HepG2 (cell line): ENCODE measurements around the gene PRKCI. TPM values are rescaled to one million over a fixed set of nuclear protein-coding genes. Genes with fewer than 3 reads are reported as not detected.

Experiments
- ARNTL ChIP-seq: sonication (generic); formaldehyde crosslinking; IDR thresholded peaks from 2 replicates; pipeline ENCODE4 v1.4.0; 2020; ENCODE audit warnings: mild to moderate bottlenecking, missing genetic modification reagents
- ATF7-NPFF ChIP-seq: sonication (generic); formaldehyde crosslinking; IDR thresholded peaks from 2 replicates; pipeline ENCODE4 v1.8.1; 2023; ENCODE audit warnings: mild to moderate bottlenecking, low read depth, missing genetic modification reagents, moderate library complexity
- GMEB2 ChIP-seq: IDR thresholded peaks from 2 replicates; pipeline ENCODE4 v1.6.1; 2016; ENCODE audit warnings: missing biosample characterization, missing genetic modification reagents, low read depth
- HOXA5 ChIP-seq: sonication (generic); formaldehyde crosslinking; IDR thresholded peaks from 2 replicates; pipeline ENCODE4 v1.4.0; 2020; ENCODE audit warnings: missing genetic modification reagents
- MYPOP ChIP-seq: sonication (generic); formaldehyde crosslinking; IDR thresholded peaks from 2 replicates; pipeline ENCODE4 v1.8.1; 2023; ENCODE audit warnings: mild to moderate bottlenecking, moderate library complexity, missing genetic modification reagents
- NFIC ChIP-seq: IDR thresholded peaks from 2 replicates; pipeline ENCODE4 v1.6.1; 2012; ENCODE audit warnings: mild to moderate bottlenecking, low read length, inconsistent platforms
- NFRKB ChIP-seq: fragments of 450-650 bp; IDR thresholded peaks from 2 replicates; pipeline ENCODE4 v1.6.1; 2017
- POGK ChIP-seq: sonication (generic); formaldehyde crosslinking; conservative IDR thresholded peaks from 2 replicates; pipeline ENCODE4 v1.8.0; 2022; ENCODE audit warnings: mild to moderate bottlenecking, moderate library complexity, missing genetic modification reagents
- SP2 ChIP-seq: sonication (generic); formaldehyde crosslinking; IDR thresholded peaks from 2 replicates; pipeline ENCODE4 v1.5.1; 2020; ENCODE audit warnings: mild to moderate bottlenecking, missing genetic modification reagents
- TAF1 ChIP-seq: sonication (generic); formaldehyde crosslinking; IDR thresholded peaks from 2 replicates; pipeline ENCODE4 v1.4.0; 2020; ENCODE audit warnings: missing genetic modification reagents
- ZBTB42 ChIP-seq: sonication (generic); formaldehyde crosslinking; IDR thresholded peaks from 2 replicates; pipeline ENCODE4 v1.5.0; 2020; ENCODE audit warnings: mild to moderate bottlenecking, missing genetic modification reagents
- ZBTB43 ChIP-seq: sonication (generic); formaldehyde crosslinking; conservative IDR thresholded peaks from 2 replicates; pipeline ENCODE4 v1.4.0; 2020; ENCODE audit warnings: missing genetic modification reagents
- ZHX1 ChIP-seq: sonication (generic); formaldehyde crosslinking; IDR thresholded peaks from 2 replicates; pipeline ENCODE4 v1.8.1; 2022; ENCODE audit warnings: low read depth, mild to moderate bottlenecking, missing genetic modification reagents
- ZNF280D ChIP-seq: sonication (generic); formaldehyde crosslinking; IDR thresholded peaks from 2 replicates; pipeline ENCODE4 v1.5.1; 2020; ENCODE audit warnings: mild to moderate bottlenecking, missing genetic modification reagents
- ZNF564 ChIP-seq: sonication (generic); formaldehyde crosslinking; IDR thresholded peaks from 2 replicates; pipeline ENCODE4 v1.8.1; 2023; ENCODE audit warnings: mild to moderate bottlenecking, missing genetic modification reagents
- polyA plus RNA-seq, 8 experiments: library from polyadenylated mRNA; depleted of rRNA in 3 of 8; stranded (reverse) in 7 of 8; unstranded in 1 of 8; fragments of >200 nt; fragmentation: Illumina TruSeq in 4 of 8; extraction: Trizol in 4 of 8; gene quantifications; 2 replicates each; pipeline versions ENCODE4 v1.2.1 to v1.2.3, GENCODE V29; 2011 to 2016; ENCODE audit warnings: low read depth in 4 of 8, missing spikeins in 1 of 8, mixed read lengths in 1 of 8; ENCODE audit not compliant: insufficient read depth in 1 of 8
- total RNA-seq, 5 experiments: library from RNA; depleted of rRNA; stranded (reverse); fragments of >200 nt; fragmentation: Illumina TruSeq; extraction: Trizol; gene quantifications; 2 replicates each; pipeline ENCODE4 v1.2.3, GENCODE V29; 2016; ENCODE audit warnings: low read depth in 1 of 5

Gene PRKCI
- total and polyA plus RNA-seq, 2 of the 13 experiments (the other 11 are each of a cell fraction or from before 2014, with no cell fraction given), result 17.2 to 30.4 TPM

- TF ChIP-seq ARNTL (CRISPR knock-in tag) (peak; percentile 58; the same call in 1 of the 2 replicates), POGK (CRISPR knock-in tag) (no peak), SP2 (CRISPR knock-in tag) (no peak), TAF1 (peak; percentile 88), GMEB2 (CRISPR knock-in tag) (no peak), ZBTB43 (CRISPR knock-in tag) (no peak; the same call in 1 of the 2 replicates), MYPOP (peak; percentile 15; the same call in 1 of the 2 replicates), ZBTB42 (CRISPR knock-in tag) (no peak), ZNF564 (0 out of 2 replicates have a peak, but pooled peaks have one; percentile 29), ZNF280D (CRISPR knock-in tag) (0 out of 2 replicates have a peak, but pooled peaks have one; percentile 48), ZHX1 (CRISPR knock-in tag) (peak; percentile 46; the same call in 1 of the 2 replicates), HOXA5 (no peak; the same call in none of the 2 replicates), NFRKB (peak; percentile 76; the same call in 1 of the 2 replicates), NFIC (no peak), ATF7-NPFF (CRISPR knock-in tag) (0 out of 2 replicates have a peak, but pooled peaks have one; percentile 8)
Observed at GRCh38 chr3:170180908-170181885, 41.0 kb upstream of the PRKCI start, which contains the start of gene PHC3 (continued).
